IMR-90 (cell line): ENCODE measurements around the gene TDRD12.

Experiments
- FOS ChIP-seq: fragments of 150-350 bp; IDR thresholded peaks from 2 replicates; pipeline ENCODE4 v1.6.1; 2016; ENCODE audit warnings: low read depth, low read length
- RFX5 ChIP-seq: IDR thresholded peaks from 2 replicates; pipeline ENCODE4 v1.8.0; 2012; ENCODE audit warnings: low read depth, mild to moderate bottlenecking, low read length, moderate library complexity
- TF ChIP-seq, protein P1 (sequence below): conservative IDR thresholded peaks from 2 replicates; pipeline ENCODE4 v1.5.1; 2012; ENCODE audit warnings: mild to moderate bottlenecking, low read depth, low read length, improper control_type of control experiment

DNA sequence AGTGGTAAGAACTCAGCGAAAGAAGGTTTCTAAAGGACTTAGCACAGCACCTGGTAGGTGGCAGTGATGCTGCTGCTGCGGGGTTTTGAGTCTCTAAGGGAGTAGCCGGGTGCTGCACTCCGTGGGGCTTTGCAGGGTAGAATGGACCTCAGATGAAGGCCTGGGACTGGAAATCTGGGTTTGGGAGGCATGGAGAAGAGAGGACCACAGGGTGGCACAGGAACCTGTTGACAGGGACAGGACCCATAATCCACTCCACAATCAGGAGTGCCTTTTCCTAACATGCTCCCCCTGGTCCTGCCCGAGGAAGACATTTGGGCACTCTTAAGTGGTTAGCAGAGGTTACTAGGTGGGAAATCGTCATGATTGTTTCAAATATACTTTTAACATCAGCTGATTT, 29.8 kb downstream of the TDRD12 start:
- TF ChIP-seq RFX5 (no peak), FOS (no peak)
- TF ChIP-seq, protein P1, sequence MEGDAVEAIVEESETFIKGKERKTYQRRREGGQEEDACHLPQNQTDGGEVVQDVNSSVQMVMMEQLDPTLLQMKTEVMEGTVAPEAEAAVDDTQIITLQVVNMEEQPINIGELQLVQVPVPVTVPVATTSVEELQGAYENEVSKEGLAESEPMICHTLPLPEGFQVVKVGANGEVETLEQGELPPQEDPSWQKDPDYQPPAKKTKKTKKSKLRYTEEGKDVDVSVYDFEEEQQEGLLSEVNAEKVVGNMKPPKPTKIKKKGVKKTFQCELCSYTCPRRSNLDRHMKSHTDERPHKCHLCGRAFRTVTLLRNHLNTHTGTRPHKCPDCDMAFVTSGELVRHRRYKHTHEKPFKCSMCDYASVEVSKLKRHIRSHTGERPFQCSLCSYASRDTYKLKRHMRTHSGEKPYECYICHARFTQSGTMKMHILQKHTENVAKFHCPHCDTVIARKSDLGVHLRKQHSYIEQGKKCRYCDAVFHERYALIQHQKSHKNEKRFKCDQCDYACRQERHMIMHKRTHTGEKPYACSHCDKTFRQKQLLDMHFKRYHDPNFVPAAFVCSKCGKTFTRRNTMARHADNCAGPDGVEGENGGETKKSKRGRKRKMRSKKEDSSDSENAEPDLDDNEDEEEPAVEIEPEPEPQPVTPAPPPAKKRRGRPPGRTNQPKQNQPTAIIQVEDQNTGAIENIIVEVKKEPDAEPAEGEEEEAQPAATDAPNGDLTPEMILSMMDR, result no peak
